GM12864 (cell line): ENCODE results near the gene SEMA3E.

ENCODE experiments used
- DNase-seq: peaks from one replicate; pipeline ENCODE4 v3.0.0-alpha.2; 2011; ENCODE audit warnings: low read depth
- H3K4me3 ChIP-seq: 2 replicates; pipeline ENCODE4 v1.5.1; 2011; ENCODE audit warnings: mild to moderate bottlenecking, low read depth, low read length, control low read depth
- CTCF ChIP-seq: IDR thresholded peaks from 2 replicates; pipeline ENCODE4 v1.5.1; 2011; ENCODE audit warnings: low read depth, mild to moderate bottlenecking, moderate library complexity, low read length, control low read depth, inconsistent platforms; ENCODE audit errors: missing control alignments

Gene SEMA3E

GRCh38 chr7:83648464-83649241, at the start of gene SEMA3E:
TSS of gene SEMA3E (minus strand) at chr7:83649139.
- H3K4me3 ChIP-seq: no peak within 1 kb of the TSS
- no peak for DNase-seq
- no peak for TF ChIP-seq CTCF

GRCh38 chr7:83697804-83698530, 49.0 kb upstream of the SEMA3E start:
- TF ChIP-seq CTCF: no peak
- H3K4me3 ChIP-seq: no peak overlapping the region
- no peak for DNase-seq

- H3K4me3 ChIP-seq: no peak overlapping the region
- no peak for DNase-seq
- no peak for TF ChIP-seq CTCF
Observed at GRCh38 chr7:83696101-83696500, 47.2 kb upstream of the SEMA3E start.

- TF ChIP-seq CTCF: no peak
- no peak for DNase-seq
- H3K4me3 ChIP-seq: no peak overlapping the region
Observed at GRCh38 chr7:83695128-83695960, 46.4 kb upstream of the SEMA3E start.

- no peak for TF ChIP-seq CTCF
- no peak overlapping the region for H3K4me3 ChIP-seq
- DNase-seq: no peak
Observed at GRCh38 chr7:83693256-83693655, 44.3 kb upstream of the SEMA3E start.

- DNase-seq: no peak
- no peak overlapping the region for H3K4me3 ChIP-seq
- no peak for TF ChIP-seq CTCF
Observed at GRCh38 chr7:83691095-83691494, 42.2 kb upstream of the SEMA3E start.
